Midbrain (tissue), 1 donor: ENCODE data around the gene LAG3.
A peak's percentile ranks its signal among the peaks of the same experiment; 100 is the strongest.

Source experiments
- DNase-seq: peaks from one replicate; lab custom pipeline; 2025; lab: John Stamatoyannopoulos, UW

LAG3 gene

GRCh38 chr12:6790496-6791150 lies 18.3 kb downstream of the LAG3 start:
- no peak for DNase-seq

GRCh38 chr12:6791931-6792520 lies 19.7 kb downstream of the LAG3 start:
- no peak for DNase-seq

- peak; percentile 28 for DNase-seq
Measured at GRCh38 chr12:6792522-6793201, 20.3 kb downstream of the LAG3 start.

GRCh38 chr12:6795088-6795487 lies 22.8 kb downstream of the LAG3 start:
- no peak for DNase-seq

- DNase-seq, result no peak
Measured at GRCh38 chr12:6796576-6796975, 24.3 kb downstream of the LAG3 start.

- no peak for DNase-seq
Measured at GRCh38 chr12:6799147-6799546, 26.8 kb downstream of the LAG3 start.

GRCh38 chr12:6807170-6807569 lies 34.9 kb downstream of the LAG3 start:
- DNase-seq, result no peak

GRCh38 chr12:6809056-6809455 lies 36.7 kb downstream of the LAG3 start:
- no peak for DNase-seq

GRCh38 chr12:6810758-6811157 lies 38.4 kb downstream of the LAG3 start:
- DNase-seq, result no peak

GRCh38 chr12:6813363-6813762 lies 41.0 kb downstream of the LAG3 start:
- no peak for DNase-seq

- DNase-seq, result no peak
Measured at GRCh38 chr12:6816598-6816997, 44.3 kb downstream of the LAG3 start.

GRCh38 chr12:6817098-6817497 lies 44.8 kb downstream of the LAG3 start:
- DNase-seq, result no peak

- DNase-seq, result no peak
Measured at GRCh38 chr12:6817662-6818157, 45.4 kb downstream of the LAG3 start.

- DNase-seq, result no peak
Measured at GRCh38 chr12:6818222-6818621, 45.9 kb downstream of the LAG3 start.

GRCh38 chr12:6818645-6819044 lies 46.3 kb downstream of the LAG3 start:
- DNase-seq, result no peak

GRCh38 chr12:6819106-6820030 lies 47.0 kb downstream of the LAG3 start:
- no peak for DNase-seq

GRCh38 chr12:6820166-6820565 lies 47.8 kb downstream of the LAG3 start:
- DNase-seq, result no peak

GRCh38 chr12:6821591-6822425 lies 49.5 kb downstream of the LAG3 start, which contains the start of gene GPR162:
Gene GPR162 (plus strand): TSS chr12:6821821. CDS start chr12:6823899, 2,078 bp downstream.
- peak; percentile 9 for DNase-seq

- no peak for DNase-seq
Measured at GRCh38 chr12:6822426-6823135, 50.3 kb downstream of the LAG3 start.
